Measurements from ENCODE around the gene SCD.
A peak's percentile ranks its signal among the peaks of the same experiment; 100 is the strongest.
"Not testable (repeated sequence)": the region's sequence is repeated elsewhere in the genome, so short reads cannot be mapped to it uniquely, and the experiment has no call there.

SCD gene

DNA sequence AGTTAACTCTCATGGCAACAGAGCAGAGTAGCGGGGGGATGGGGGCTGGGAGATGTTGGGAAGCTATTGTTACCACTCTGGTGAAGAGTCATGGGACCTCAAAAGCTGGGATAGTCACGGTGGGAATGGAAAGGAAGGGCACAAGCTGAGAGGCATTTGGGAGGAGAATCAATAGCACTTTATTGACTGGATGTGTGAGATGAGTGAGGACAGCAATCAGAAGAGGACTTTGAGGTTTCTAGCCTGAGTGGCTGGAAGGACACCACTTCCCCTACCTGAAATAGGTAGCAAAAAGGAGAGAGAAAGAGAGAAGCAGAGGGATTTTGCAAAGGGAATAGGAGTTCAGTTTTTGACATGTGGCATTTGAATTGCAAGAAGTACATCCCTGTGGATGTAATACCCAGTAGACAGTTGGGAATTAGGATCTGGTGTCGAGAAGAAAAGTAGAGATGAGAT, 27.2 kb downstream of the SCD start:
- Histone ChIP-seq H4K8ac (ENCODE audit: low read depth, low read length) (peak overlapping the region; percentile 13), H3K4me1 (ENCODE audit: control insufficient read depth, low read depth, low read length) (peaks cover 11% of the 10 kb centered on the region), H4K5ac (ENCODE audit: low read length) (peak overlapping the region; percentile 96), H3K4ac (ENCODE audit: low read depth, low read length) (peak overlapping the region; percentile 94), H2BK15ac (replicated peaks; ENCODE audit: low read depth) (no peak overlapping the region), H3K56ac (ENCODE audit: low read length) (peak overlapping the region; percentile 99), H3K79me2 (ENCODE audit: control insufficient read depth, insufficient read depth, low read length) (peaks cover 15% of the 10 kb centered on the region), H2BK5ac (ENCODE audit: low read length) (peak overlapping the region; percentile 99), H3K27ac (ENCODE audit: low read depth, low read length) (peak overlapping the region; percentile 99), H3K4me2 (ENCODE audit: low read length) (peak overlapping the region; percentile 97), H3K4me3 (ENCODE audit: low read length) (peak overlapping the region; percentile 92), H3K27me3 (ENCODE audit: insufficient read depth, low read length, poor library complexity) (no peaks in the 10 kb centered on the region), H2BK120ac (ENCODE audit: low read depth, low read length) (peak overlapping the region; percentile 75), H2AK5ac (ENCODE audit: low read length) (peak overlapping the region; percentile 97), H3K9ac (ENCODE audit: low read length) (peak overlapping the region; percentile 99), H3K79me1 (ENCODE audit: low read length) (no peaks in the 10 kb centered on the region), H3K23ac (ENCODE audit: low read length) (peak overlapping the region; percentile 29), H3K36me3 (ENCODE audit: control insufficient read depth, insufficient read depth, low read length) (no peaks in the 10 kb centered on the region), H3K18ac (ENCODE audit: low read length) (peak overlapping the region; percentile 81)
- no peak for DNase-seq
- 100% methylated on average over 1 of the region's 3 CpGs for WGBS (ENCODE audit: extremely low coverage, insufficient coverage, low lambda C conversion rate)

DNA sequence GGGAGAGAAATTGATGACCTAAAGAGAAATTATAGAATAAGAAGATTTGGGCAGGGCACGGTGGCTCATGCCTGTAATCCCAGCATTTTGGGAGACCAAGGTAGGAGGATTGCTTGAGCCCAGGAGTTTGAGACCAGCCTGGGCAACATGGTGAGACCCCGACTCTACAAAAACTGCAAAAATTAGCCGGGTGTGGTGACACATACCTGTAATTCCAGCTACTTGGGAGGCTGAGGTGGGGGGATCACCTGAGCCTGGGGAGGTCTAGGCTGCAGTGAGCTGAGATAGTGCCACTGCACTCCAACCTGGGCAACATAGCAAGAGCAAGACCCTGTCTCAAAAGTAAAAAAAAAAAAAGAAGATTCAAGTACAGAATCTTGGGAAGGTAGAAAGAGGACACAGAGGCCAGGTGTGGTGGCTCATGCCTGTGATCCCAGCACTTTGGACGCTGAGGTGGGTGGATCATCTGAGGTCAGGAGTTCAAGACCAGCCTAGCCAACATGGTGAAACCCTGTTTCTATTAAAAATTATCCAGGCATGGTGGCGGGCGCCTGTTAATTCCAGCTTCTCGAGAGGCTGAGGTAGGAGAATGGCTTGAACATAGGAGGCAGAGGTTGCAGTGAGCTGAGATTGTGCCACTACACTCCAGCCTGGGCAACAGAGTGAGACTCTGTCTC, 27.8 kb downstream of the SCD start:
- H2BK120ac ChIP-seq (ENCODE audit: low read depth, low read length); H3K27me3 ChIP-seq (ENCODE audit: insufficient read depth, low read length, poor library complexity); H2BK15ac ChIP-seq (replicated peaks; ENCODE audit: low read depth); H3K23ac ChIP-seq (ENCODE audit: low read length); H3K36me3 ChIP-seq (ENCODE audit: control insufficient read depth, insufficient read depth, low read length); H3K79me1 ChIP-seq (ENCODE audit: low read length); DNase-seq: not testable (repeated sequence)
- peak overlapping the region; percentile 96 for H4K5ac ChIP-seq (ENCODE audit: low read length)
- H4K8ac ChIP-seq (ENCODE audit: low read depth, low read length), result peak overlapping the region; percentile 3
- peak overlapping the region; percentile 97 for H3K4me2 ChIP-seq (ENCODE audit: low read length)
- peak overlapping the region; percentile 99 for H3K9ac ChIP-seq (ENCODE audit: low read length)
- peak overlapping the region; percentile 92 for H3K4me3 ChIP-seq (ENCODE audit: low read length)
- peak overlapping the region; percentile 99 for H2BK5ac ChIP-seq (ENCODE audit: low read length)
- peak overlapping the region; percentile 97 for H2AK5ac ChIP-seq (ENCODE audit: low read length)
- peak overlapping the region; percentile 99 for H3K56ac ChIP-seq (ENCODE audit: low read length)
- H3K4me1 ChIP-seq (ENCODE audit: control insufficient read depth, low read depth, low read length), result peaks cover 11% of the 10 kb centered on the region
- H3K27ac ChIP-seq (ENCODE audit: low read depth, low read length), result peak overlapping the region; percentile 99
- no CpG with 5 or more reads among the region's 7 CpGs for WGBS (ENCODE audit: extremely low coverage, insufficient coverage, low lambda C conversion rate)
- H3K79me2 ChIP-seq (ENCODE audit: control insufficient read depth, insufficient read depth, low read length), result peaks cover 15% of the 10 kb centered on the region
- peak overlapping the region; percentile 81 for H3K18ac ChIP-seq (ENCODE audit: low read length)
- peak overlapping the region; percentile 65 for H3K4ac ChIP-seq (ENCODE audit: low read depth, low read length)

DNA sequence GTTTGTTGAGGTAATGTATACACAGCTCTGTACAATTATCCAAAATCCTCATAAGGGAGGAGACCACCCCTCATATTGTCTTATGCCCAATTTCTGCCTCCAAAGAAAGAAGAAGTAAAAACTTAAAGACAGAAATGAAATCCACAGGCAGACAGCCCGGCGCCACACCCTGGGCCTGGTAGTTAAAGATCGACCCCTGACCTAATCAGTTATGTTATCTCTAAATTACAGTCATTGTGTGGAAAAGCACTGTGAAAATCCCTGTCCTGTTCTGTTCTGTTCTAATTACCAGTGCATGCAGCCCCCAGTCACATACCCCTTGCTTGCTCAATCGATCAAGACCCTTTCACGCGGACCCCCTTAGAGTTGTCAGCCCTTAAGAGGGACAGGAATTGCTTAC, 29.6 kb downstream of the SCD start:
- not testable (repeated sequence) for H2BK120ac ChIP-seq (ENCODE audit: low read depth, low read length); H2BK5ac ChIP-seq (ENCODE audit: low read length); DNase-seq; H3K36me3 ChIP-seq (ENCODE audit: control insufficient read depth, insufficient read depth, low read length); H3K27me3 ChIP-seq (ENCODE audit: insufficient read depth, low read length, poor library complexity); H3K4me3 ChIP-seq (ENCODE audit: low read length); H3K23ac ChIP-seq (ENCODE audit: low read length); H4K5ac ChIP-seq (ENCODE audit: low read length); H3K4me2 ChIP-seq (ENCODE audit: low read length); H3K79me1 ChIP-seq (ENCODE audit: low read length); H3K18ac ChIP-seq (ENCODE audit: low read length); H3K4ac ChIP-seq (ENCODE audit: low read depth, low read length); H2AK5ac ChIP-seq (ENCODE audit: low read length); H3K9ac ChIP-seq (ENCODE audit: low read length); H2BK15ac ChIP-seq (replicated peaks; ENCODE audit: low read depth); H3K4me1 ChIP-seq (ENCODE audit: control insufficient read depth, low read depth, low read length); H4K8ac ChIP-seq (ENCODE audit: low read depth, low read length)
- H3K56ac ChIP-seq (ENCODE audit: low read length), result peak overlapping the region; percentile 50
- H3K27ac ChIP-seq (ENCODE audit: low read depth, low read length), result peak overlapping the region; percentile 22
- no CpG with 5 or more reads among the region's 6 CpGs for WGBS (ENCODE audit: extremely low coverage, insufficient coverage, low lambda C conversion rate)
- peaks cover 15% of the 10 kb centered on the region for H3K79me2 ChIP-seq (ENCODE audit: control insufficient read depth, insufficient read depth, low read length)

DNA sequence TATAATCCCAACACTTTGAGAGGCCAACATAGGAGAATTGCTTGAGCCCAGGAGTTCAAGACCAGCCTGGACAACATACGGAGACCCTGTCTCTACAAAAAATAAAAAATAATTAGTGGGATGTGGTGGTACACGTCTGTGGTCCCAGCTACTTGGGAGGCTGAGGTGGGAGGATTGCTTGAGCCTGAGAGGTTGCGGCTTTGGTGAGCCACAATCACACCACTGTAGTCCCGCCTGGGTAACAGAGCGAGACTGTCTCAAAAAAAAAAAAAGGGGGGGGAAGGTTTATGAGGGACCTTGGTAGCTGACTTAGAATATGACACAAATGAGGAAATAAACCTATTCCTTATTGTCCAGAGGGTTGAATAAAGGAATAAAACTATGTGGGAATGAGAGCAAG, 30.8 kb downstream of the SCD start:
- H2AK5ac ChIP-seq (ENCODE audit: low read length), result no peak overlapping the region

DNA sequence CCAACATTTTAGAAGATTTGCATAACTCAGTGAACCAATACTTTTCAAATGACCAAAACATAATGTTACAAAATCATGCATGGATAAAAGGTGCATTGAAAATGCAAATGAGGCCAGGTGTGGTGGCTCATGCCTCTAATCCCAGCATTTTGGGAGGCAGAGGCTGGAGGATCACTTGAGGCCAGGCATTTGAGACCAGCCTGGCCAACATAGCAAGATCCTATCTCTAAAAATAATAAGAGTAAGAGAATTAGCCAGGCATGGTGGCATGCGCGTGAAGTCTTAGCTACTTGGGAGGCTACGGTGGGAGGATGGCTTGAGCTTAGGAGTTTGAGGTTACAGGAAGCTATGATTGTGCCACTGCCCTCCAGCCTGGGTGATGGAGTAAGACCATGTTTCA, 33.4 kb downstream of the SCD start:
- H3K27me3 ChIP-seq (ENCODE audit: insufficient read depth, low read length, poor library complexity), result no peaks in the 10 kb centered on the region
- no peak overlapping the region for H3K4me2 ChIP-seq (ENCODE audit: low read length)
- no peak overlapping the region for H2BK120ac ChIP-seq (ENCODE audit: low read depth, low read length)
- peaks cover 5% of the 10 kb centered on the region for H3K79me2 ChIP-seq (ENCODE audit: control insufficient read depth, insufficient read depth, low read length)
- H2BK15ac ChIP-seq (replicated peaks; ENCODE audit: low read depth), result no peak overlapping the region
- H3K9ac ChIP-seq (ENCODE audit: low read length), result no peak overlapping the region
- no peak overlapping the region for H3K56ac ChIP-seq (ENCODE audit: low read length)
- H3K23ac ChIP-seq (ENCODE audit: low read length), result no peak overlapping the region
- H3K4me1 ChIP-seq (ENCODE audit: control insufficient read depth, low read depth, low read length), result peaks cover 5% of the 10 kb centered on the region
- H2BK5ac ChIP-seq (ENCODE audit: low read length), result no peak overlapping the region
- no peak overlapping the region for H4K8ac ChIP-seq (ENCODE audit: low read depth, low read length)
- no peak overlapping the region for H2AK5ac ChIP-seq (ENCODE audit: low read length)
- H3K36me3 ChIP-seq (ENCODE audit: control insufficient read depth, insufficient read depth, low read length), result peaks cover 3% of the 10 kb centered on the region
- no peak overlapping the region for H3K4me3 ChIP-seq (ENCODE audit: low read length)
- H3K79me1 ChIP-seq (ENCODE audit: low read length), result peaks cover 3% of the 10 kb centered on the region
- no peak overlapping the region for H3K4ac ChIP-seq (ENCODE audit: low read depth, low read length)
- H3K18ac ChIP-seq (ENCODE audit: low read length), result no peak overlapping the region
- WGBS (ENCODE audit: extremely low coverage, insufficient coverage, low lambda C conversion rate), result no CpG with 5 or more reads among the region's 3 CpGs
- H3K27ac ChIP-seq (ENCODE audit: low read depth, low read length), result no peak overlapping the region
- DNase-seq, result no peak
- H4K5ac ChIP-seq (ENCODE audit: low read length), result no peak overlapping the region

More for the DNA sequence above, 30.8 kb downstream of the SCD start:
- no peak for DNase-seq
- no peak overlapping the region for H4K8ac ChIP-seq (ENCODE audit: low read depth, low read length)
- H3K9ac ChIP-seq (ENCODE audit: low read length), result no peak overlapping the region
- peak overlapping the region; percentile 57 for H2BK15ac ChIP-seq (replicated peaks; ENCODE audit: low read depth)
- no peak overlapping the region for H3K4me3 ChIP-seq (ENCODE audit: low read length)
- peaks cover 5% of the 10 kb centered on the region for H3K4me1 ChIP-seq (ENCODE audit: control insufficient read depth, low read depth, low read length)
- no peak overlapping the region for H3K4me2 ChIP-seq (ENCODE audit: low read length)
- no peak overlapping the region for H3K27ac ChIP-seq (ENCODE audit: low read depth, low read length)
- no peak overlapping the region for H4K5ac ChIP-seq (ENCODE audit: low read length)
- no peak overlapping the region for H3K18ac ChIP-seq (ENCODE audit: low read length)
- no peak overlapping the region for H2BK120ac ChIP-seq (ENCODE audit: low read depth, low read length)
- no CpG with 5 or more reads among the region's 5 CpGs for WGBS (ENCODE audit: extremely low coverage, insufficient coverage, low lambda C conversion rate)
- peak overlapping the region; percentile 11 for H3K56ac ChIP-seq (ENCODE audit: low read length)
- no peaks in the 10 kb centered on the region for H3K27me3 ChIP-seq (ENCODE audit: insufficient read depth, low read length, poor library complexity)
- H2BK5ac ChIP-seq (ENCODE audit: low read length), result no peak overlapping the region
- H3K36me3 ChIP-seq (ENCODE audit: control insufficient read depth, insufficient read depth, low read length), result peaks cover 3% of the 10 kb centered on the region
- H3K23ac ChIP-seq (ENCODE audit: low read length), result no peak overlapping the region
- peaks cover 15% of the 10 kb centered on the region for H3K79me2 ChIP-seq (ENCODE audit: control insufficient read depth, insufficient read depth, low read length)
- no peak overlapping the region for H3K4ac ChIP-seq (ENCODE audit: low read depth, low read length)
- H3K79me1 ChIP-seq (ENCODE audit: low read length), result peaks cover 3% of the 10 kb centered on the region

All from mesendoderm (in vitro differentiated cells).